Mammary epithelial cell (primary cell): ENCODE data around the gene ALOXE3.

Source experiments
- EZH2 ChIP-seq: IDR thresholded peaks from 2 replicates; pipeline ENCODE4 v1.6.1; 2012; ENCODE audit warnings: low read length, inconsistent platforms, borderline replicate concordance
- TF ChIP-seq, protein P1 (sequence below), 2 donors: IDR thresholded peaks in 1 of 2; conservative IDR thresholded peaks in 1 of 2; 2 replicates each; pipeline ENCODE4 v1.5.1; 2011 to 2012; ENCODE audit warnings: inconsistent platforms in 2 of 2, low read length in 2 of 2, mild to moderate bottlenecking in 2 of 2, control low read depth in 1 of 2, low read depth in 1 of 2; ENCODE audit not compliant: insufficient read depth in 1 of 2; ENCODE audit errors: extremely low read depth in 1 of 2

DNA sequence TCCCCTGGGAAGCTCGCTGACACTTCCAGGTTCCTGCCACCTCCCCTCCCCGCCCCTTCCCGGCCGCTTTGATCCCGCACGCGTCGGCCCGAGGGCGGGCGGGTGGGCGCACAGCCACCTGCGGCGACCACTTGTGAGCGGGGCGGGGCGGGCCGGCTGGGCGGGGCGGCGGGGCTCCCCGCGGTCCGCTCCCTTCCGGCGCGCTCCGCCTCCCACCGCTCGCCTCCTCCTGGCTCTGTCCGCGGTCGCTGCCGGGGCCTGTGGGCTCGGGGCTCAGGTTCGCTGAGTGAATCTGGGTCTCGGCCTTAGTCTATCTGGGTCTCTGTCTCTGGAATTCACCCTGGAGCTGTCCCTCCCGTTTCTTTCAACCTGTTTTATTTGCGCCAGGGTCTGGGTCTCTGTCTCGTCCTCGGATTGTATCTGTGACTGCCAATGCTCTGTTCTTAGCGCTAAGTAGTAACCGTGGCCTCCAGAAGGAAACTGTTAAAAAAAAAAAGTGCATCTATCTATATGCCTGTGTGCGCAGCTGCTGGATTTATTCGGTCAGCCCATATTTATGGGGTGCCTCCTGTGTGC lies 8.3 kb upstream of the ALOXE3 start:
- TF ChIP-seq, protein P1, sequence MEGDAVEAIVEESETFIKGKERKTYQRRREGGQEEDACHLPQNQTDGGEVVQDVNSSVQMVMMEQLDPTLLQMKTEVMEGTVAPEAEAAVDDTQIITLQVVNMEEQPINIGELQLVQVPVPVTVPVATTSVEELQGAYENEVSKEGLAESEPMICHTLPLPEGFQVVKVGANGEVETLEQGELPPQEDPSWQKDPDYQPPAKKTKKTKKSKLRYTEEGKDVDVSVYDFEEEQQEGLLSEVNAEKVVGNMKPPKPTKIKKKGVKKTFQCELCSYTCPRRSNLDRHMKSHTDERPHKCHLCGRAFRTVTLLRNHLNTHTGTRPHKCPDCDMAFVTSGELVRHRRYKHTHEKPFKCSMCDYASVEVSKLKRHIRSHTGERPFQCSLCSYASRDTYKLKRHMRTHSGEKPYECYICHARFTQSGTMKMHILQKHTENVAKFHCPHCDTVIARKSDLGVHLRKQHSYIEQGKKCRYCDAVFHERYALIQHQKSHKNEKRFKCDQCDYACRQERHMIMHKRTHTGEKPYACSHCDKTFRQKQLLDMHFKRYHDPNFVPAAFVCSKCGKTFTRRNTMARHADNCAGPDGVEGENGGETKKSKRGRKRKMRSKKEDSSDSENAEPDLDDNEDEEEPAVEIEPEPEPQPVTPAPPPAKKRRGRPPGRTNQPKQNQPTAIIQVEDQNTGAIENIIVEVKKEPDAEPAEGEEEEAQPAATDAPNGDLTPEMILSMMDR (conservative IDR thresholded peaks at IDR 0.05 in 1 of 2, IDR thresholded peaks at IDR 0.05 in 1 of 2; ENCODE audit: extremely low read depth in 1 of 2, insufficient read depth in 1 of 2, low read depth in 1 of 2, low read length in 2 of 2): no peak
- TF ChIP-seq EZH2: no peak
